HT1080 (cell line): ENCODE results near the gene MAGI1. TPM values are rescaled to one million over a fixed set of nuclear protein-coding genes. Genes with fewer than 3 reads are reported as not detected.
"Not testable (repeated sequence)": the region's sequence is repeated elsewhere in the genome, so short reads cannot be mapped to it uniquely, and the experiment has no call there.

Source experiments
- DNase-seq: peaks from one replicate; pipeline ENCODE4 v3.0.0-alpha.2; 2015; ENCODE audit warnings: low read depth
- total RNA-seq: library from RNA; depleted of rRNA; stranded (reverse); fragments of >200 nt; shearing (Covaris generic); gene quantifications from 2 replicates; pipeline ENCODE4 v1.2.3, GENCODE V29; 2014

Gene MAGI1
- total RNA-seq, 1 experiment from 2014 or later: 15.2 TPM

DNA sequence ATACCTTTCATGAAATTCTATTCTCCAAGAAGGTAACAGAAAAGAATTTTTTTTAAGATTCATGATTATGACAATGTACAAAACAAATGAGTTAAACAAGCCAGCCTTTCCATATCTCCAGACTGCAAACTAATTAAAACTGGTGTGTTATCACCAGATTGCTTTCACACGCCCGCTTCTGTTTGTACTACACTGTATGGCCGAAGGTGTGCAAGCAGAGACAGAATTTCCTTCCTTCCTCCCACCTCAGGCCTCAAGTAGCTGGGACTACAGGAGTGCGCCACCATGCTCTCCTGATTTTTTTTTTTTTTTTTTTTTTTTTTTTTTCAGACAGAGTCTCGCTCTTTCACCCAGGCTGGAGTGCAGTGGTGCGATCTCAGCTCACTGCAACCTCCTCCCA, 400.4 kb downstream of the MAGI1 start:
- DNase-seq: no peak

DNA sequence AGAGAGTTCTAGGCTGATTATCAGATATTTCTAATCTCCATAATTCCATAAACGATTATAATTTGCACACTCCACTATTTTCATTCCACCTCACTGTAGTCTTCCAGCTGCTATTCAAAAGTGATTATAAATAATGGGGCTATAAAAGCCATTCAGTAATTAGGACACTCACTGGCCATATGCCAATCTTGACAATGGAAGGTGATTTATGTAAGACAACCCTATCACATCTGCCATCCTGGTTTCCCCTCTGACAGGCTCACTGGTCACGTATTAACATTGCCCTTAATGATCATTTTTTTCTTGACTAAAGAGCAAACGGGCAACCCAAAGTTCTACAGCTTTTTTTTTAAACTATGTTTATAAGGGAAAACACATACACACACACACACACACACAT, 402.4 kb downstream of the MAGI1 start:
- no peak for DNase-seq

DNA sequence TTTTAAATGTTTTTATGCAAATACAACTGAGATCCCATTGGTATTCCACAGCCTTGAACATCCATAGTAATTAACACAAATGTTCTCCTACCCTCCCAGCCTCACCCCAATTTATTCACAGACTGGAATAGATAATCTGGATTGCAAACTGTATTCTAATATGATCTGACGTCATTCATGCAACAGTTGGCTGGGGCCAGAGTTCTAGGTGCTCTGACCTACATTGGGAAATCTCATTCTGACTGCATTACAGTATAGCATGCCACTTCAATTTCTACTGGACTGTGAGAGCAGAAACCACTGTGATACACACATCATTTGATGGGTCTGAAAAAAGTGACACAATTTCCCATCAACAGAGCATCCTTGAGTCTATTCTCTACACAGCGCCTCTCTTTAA, 403.1 kb downstream of the MAGI1 start:
- DNase-seq: no peak

DNA sequence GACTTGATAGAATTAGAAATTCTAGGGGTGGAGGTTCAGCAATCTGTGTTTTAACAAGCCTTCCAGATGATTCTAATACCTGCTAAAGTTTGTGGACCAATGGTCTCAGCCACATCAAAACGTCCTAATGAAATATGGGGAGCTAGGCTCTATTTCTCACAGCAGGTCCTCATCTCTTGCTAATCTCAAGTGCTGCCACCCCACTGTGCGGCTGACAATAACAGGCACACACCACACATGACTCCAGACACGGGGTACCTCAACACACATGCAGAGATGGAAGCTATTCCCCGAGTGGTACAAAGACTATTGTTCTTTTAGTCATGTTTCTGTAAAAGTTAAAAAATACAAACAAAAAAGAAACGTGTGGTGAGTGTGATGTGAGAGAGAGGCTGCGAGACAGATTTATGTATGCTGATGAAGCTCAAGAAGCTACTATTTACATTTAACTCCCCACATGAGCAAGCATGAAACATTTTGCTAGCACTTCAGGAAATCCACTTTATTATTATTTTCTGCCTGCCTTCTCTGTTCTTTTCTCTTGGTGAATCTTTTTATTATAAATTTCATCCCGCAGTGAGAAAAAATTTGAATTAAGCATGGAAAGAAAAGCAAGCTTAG, 405.6 kb downstream of the MAGI1 start:
- no peak for DNase-seq

DNA sequence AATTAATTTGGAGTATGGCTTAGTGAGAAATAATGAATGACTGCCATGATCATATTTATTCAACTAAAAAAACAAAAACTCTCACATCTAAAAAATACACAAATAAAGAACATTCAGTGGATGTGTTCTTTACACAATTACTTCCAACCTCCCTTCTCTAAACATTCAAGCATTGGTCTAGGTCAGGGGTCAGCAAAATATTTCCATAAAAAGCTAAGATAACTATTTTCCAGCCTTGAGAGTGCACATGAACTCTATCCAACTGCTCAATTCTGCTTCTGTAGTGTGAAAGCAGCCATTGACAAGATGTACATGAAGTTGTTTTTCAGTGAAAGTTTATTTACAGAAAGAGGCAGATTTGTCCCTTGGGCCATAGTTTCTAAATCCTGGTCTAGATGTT, 406.3 kb downstream of the MAGI1 start:
- DNase-seq: no peak

DNA sequence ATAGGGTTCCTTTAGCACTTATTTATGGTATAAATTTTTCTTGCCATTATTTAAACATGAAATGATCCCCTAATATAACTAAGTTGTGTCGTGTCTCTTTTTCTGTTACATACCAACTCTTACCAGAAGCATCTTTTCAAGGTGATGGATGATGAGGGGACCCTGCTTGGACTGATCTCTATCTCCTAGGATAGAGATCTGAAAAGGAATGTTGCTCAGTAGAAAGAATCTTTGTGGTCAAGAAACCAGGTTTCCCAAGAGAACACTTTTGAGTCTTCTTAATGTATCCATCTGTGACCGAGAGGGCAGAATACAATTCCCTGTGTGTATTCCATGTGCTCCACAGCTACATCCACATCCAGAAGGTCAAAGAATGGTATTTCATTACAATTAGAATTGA, 409.7 kb downstream of the MAGI1 start:
- DNase-seq: no peak

DNA sequence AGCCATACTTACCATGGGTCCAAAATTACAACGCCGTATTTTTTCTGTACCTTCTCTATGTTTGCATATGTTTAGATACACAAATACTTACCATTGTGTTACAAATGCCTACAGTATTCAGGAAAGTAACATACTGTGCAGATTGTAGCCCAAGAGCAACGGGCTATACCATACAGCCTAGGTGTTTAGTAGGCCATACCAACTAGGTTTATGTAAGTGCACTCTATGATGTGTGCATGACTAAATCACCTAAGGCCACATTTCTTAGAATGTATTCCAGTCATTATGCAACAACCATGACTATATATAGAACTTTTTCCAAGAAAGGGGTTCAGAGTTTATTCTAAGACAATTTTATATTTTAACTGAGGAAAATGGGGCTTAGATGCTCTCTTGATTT, 411.7 kb downstream of the MAGI1 start:
- DNase-seq: no peak

DNA sequence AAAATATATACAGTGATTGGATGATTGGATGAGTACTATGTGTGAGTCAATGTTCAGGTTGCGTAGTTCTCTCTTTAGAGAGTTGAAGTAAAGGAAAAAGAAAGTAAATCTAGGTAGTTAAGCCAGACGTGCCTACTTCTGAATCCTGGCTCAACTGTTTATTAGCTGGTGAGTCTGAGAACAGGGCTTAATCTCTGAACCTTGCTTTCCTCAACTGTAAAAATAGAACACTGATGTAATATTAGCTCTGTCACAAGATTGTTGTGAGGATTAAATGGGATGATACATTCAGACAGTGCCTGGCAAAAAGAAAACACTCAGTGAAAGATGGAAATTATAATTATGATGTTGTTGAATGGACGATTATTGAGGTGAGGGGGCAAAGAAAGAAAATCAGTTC, 413.4 kb downstream of the MAGI1 start:
- no peak for DNase-seq

DNA sequence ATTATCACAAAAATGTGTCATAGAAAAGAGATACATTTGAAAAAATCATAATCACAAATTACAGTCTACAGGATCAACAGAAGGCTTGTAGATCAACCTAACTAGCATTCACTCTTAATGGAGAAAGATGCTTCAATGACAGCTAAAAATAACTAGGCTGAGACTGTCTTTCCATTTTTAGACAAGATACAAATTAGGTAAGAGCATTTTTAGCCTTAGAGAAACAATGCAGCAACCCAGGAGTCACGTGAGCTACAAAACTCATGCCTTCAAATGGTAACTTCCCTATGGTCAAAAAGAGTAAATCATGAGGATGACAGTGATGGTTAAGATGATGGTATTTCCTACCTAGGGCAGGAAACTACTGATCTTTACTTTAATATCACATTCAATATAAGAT, 415.4 kb downstream of the MAGI1 start:
- DNase-seq: no peak

DNA sequence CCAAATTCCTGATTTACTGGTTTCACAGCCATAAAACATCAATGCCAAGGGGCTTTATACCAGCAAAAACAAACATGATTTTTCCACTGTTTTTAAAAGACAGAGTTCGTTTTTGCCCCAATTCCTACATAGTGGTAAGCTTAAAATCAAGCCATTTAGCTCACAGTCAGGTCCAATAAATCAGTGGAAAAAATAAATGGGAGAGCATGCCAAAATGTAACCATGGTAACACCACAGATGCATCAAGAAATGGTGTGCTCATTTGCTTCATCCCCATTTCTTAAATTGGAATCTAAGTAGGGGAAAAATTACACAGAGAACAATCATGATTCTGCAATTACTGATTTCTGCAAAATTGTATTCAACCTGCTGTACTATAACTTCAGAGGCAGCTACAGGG, 418.8 kb downstream of the MAGI1 start:
- DNase-seq: no peak

DNA sequence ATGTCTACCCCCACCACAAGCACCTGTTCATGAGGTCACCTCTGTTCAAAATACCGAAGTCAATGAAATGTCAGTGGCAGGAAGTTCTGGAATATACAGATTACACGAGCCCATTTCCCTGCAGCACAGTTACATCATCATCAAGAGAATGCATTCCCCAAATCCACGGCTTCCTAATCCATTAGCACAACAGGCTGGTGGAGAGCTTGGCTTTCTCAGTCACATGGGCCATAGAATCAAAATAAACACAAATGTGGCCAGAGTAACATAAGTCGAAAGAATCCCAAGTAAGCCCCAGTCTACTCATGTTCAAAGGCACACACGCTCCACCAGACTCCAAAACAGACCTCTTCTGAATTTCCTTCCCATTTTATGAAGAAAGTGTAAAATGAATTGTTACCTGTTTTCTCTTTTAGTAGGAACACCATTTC, 419.3 kb downstream of the MAGI1 start:
- DNase-seq: peak; percentile 8

DNA sequence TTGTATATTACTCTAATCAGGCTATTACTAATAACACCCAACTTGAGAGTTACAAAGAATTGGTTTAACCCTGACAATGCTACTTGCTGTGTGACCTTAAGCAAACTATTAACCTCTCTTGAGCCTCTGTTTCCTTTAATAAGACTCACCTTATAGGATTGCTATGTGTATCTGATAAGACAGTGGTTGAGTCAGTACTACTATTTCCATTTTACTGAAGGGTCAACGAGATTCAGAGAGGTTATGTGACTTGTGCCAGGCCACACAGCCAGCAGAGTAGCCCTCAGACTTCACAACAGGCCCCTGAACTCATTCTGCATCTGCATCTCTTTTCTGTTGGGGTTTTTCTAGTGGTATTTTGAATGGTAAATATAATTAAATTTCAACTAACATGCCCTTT, 420.1 kb downstream of the MAGI1 start:
- DNase-seq: no peak

DNA sequence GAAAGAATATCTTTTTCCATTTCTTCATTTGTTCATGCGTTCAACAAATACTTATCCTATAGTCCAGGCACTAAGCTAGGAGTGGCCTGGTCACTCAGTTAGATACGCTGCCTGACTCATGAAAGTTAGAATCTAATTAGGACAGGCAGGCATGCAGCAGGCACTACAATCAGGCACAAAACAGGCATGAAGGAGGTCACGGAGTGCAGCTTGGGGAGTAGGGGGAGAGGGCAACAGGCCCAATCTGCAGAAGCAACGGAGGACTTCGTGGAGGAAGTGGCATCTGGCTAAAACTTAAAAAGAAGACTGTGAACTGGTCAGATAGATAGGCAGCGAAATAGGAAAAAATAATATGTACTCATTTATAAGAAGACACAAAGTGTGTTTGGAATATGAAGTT, 420.9 kb downstream of the MAGI1 start:
- DNase-seq: no peak

DNA sequence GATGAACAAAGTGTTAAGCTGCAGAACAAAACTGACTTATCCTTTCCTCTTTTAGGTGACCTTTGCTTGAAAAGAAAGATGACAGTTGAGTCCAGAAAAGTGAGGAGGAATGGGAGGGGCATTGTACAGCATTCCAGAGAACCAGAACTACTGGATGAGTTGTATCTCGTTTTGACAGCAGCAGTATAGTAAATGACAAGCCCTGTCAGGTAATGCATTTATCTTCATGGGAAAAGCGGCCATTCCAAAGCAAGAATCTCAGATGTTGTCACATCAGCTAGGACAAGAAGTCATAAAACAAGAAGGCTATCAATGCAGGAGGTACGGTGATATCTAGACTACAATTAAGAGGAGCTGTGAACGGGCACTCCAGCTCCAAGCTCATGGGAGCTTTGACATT, 421.5 kb downstream of the MAGI1 start:
- DNase-seq: no peak

DNA sequence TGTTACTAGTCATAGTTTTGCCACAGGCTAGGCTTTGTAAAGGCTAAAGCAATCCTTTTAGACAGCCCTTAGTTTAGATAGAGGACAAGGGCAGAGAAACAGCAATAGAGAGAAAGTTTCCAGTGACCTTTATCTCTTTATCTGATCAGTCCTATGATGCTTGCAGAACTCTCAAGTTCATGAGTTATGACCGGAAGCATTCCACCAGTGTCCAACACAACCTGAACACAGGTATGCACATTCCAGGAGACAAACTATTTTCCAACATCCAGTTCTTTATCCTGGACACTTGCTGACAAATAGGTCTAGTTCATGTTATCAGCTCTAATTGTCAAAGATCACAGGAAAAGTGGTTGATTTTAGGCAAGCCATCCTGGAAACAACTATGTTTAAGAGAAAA, 422.2 kb downstream of the MAGI1 start:
- no peak for DNase-seq

DNA sequence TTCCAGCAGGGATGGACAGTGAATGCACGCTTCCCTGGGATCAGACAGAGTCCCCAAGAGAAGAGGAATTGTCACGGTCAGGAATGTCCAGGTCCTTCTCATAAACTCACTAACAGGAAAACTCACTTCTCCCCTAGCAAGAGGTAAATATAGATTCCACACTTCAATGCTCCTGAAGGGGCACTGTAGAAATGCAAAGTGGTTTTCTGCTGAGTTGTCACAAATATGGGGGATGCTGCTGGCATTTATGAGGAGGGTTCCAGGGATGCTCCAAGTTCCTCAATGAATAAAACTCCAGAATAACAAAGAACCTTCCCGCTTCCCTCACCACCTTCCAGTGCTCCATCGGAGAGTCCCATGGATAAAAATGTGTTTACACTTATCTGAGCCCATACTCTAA, 423.4 kb downstream of the MAGI1 start:
- DNase-seq: no peak

DNA sequence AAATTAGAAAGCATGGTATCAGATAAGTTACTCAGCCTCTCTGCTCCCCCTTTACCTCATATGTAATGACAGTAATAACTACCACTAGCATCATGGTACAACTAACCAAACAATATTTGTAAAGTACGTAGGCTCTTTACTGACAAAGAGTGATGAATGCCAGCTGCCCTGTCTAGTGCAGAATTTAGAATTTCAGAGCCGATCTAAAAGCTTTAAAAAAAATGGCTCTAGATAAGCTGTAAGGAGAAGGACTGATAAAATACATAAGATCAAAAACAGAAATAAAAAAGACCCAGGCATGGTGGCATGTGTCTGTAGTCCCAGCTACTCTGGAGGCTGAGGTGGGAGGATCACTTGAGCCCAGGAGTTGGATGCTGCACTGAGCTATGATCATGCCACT, 424.1 kb downstream of the MAGI1 start:
- no peak for DNase-seq

DNA sequence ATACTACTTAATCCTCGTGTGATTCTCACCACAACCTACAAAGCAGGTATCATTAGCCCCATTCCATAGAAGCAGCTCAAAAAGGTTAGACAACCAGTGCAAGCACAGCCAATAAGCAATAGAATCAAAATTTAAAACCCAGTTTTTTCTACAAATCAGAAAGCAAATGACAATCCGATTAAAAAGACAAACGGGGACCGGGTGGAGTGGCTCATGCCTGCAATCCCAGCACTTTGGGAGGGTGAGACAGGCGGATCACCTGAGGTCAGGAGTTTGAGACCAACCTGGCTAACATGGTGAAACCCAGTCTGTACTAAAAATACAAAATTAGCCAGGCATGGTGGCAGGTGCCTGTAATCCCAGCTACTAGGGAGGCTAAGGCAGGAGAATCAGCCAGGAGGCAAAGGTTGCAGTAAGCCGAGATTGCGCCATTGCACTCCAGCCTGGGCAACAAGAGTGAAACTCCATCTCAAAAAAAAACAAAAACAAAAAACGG, 430.7 kb downstream of the MAGI1 start:
- not testable (repeated sequence) for DNase-seq

DNA sequence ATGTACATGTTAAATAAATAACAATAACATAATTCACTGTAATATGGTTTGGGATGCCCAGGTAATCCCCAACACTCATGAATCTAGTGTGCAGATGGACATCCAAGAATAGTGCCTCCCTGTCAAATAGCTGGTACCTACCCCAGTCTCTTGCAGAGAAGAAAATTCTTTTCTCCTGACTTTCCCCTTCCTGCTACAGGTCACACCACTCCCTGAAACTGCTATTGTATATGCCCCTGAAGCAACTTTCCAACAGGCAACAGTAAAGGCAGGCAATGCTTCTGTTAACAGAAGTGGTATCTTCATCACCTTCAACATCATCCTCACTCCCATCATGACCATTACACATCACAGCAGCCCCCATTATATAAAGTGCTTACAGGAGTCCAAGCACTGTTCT, 431.6 kb downstream of the MAGI1 start:
- DNase-seq: peak; percentile 25

DNA sequence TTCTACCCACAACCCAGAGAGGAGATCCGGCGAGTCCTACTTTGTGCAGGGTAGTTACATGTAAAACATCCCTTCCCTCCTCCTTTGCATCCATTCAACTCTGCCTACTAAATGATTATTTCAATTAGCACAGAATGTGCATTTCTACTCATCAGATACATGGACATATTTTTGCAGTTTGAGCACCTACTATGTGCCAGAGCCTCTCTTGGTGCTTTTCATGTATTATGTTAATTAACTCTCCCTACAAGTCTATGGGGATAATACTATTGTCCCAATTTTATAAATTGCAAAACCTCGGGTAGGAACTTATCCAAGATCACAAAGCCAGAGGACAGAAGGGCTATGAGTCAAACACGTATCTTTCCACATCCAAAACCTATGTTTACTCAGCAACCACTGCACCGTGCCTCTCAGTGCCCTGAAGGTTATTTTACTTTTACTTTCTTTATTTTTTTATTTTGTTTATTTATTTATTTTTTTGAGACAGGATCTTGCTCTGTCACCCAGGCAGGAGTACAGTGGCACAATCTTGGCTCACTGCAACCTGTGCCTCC, 432.8 kb downstream of the MAGI1 start:
- DNase-seq: no peak

DNA sequence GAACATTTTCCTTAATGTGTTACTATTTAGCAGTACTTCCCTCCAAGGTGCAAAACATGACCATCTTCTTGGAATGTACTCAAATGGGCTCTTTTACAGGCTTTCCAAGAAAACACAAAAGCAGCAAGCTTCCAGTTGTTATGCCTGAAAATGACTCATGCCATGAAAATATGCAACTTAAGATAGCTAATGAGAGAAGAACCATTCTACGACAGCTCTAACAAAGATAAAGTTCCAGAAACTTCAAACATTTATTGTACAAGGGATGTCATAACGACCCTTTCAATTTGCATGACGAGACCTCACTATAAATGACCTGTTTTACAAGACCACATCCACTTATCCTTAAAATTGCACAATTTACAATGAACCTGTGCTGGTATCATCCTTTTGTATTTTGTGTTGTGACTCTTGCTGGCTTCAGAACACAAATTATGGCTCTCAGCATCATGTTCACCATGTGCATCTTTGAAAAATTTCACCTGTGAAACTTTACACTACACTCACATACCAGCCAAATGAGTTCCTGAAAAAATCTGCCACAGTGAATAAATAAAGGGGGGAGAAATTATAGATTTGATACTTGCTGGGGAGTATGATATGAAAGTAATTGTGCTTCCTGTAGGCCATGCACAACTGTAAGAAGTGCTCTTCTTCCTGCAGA, 433.7 kb downstream of the MAGI1 start:
- peak; percentile 21 for DNase-seq

DNA sequence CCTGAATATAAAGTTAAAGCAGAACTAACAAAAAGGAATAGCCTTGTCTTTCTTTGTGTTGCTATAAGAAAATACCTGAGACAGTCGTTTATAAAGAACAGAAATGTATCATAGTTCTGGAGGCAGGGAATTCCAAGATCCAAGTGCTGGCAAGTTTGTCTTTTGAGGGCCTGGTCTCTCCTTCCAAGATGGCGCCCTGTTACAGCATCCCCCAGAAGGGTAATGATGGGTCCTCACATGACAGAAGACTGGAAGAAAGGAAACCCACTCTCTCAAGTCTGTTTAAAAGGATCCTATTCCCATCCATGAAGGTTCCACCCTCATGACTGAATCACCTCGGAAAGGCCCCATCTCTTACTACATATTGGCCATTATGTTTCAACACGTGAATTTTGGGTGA, 435.1 kb downstream of the MAGI1 start:
- no peak for DNase-seq

DNA sequence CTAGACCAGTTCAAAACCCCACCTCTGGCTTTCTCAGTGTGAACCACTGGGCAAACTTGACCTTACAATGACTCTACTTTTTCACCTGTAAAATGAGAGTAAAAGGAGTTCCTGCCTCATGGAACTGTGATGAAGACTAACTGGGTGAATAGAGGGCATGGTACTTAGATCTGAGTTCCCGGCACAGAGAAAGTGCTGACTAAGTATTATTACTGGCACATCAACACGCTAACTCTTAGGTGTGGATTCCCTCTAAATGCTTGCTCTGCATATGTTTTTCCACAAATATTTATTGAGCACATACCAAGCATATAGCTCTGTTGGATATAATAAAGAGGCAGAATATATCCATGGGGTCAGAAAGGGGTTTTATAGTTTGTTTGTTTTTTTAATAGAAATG, 437.8 kb downstream of the MAGI1 start:
- no peak for DNase-seq
